Urinary bladder (tissue), 4 donors: ENCODE measurements around the gene ELFN2. TPM values are rescaled to one million over a fixed set of nuclear protein-coding genes. Genes with fewer than 3 reads are reported as not detected.
"Not testable (repeated sequence)": the region's sequence is repeated elsewhere in the genome, so short reads cannot be mapped to it uniquely, and the experiment has no call there.

Source experiments
- DNase-seq: peaks from one replicate; pipeline ENCODE4 v3.0.0-alpha.2; 2015; ENCODE audit errors: extremely low spot score
- H3K27ac ChIP-seq: one replicate; pipeline ENCODE4 v1.5.1; 2013; ENCODE audit warnings: low read depth, mild to moderate bottlenecking, moderate library complexity
- H3K36me3 ChIP-seq: one replicate; pipeline ENCODE4 v1.6.1; 2013; ENCODE audit warnings: mild to moderate bottlenecking, moderate library complexity; ENCODE audit not compliant: insufficient read depth
- H3K4me1 ChIP-seq: one replicate; pipeline ENCODE4 v1.6.1; 2013; ENCODE audit warnings: mild to moderate bottlenecking, moderate library complexity; ENCODE audit not compliant: insufficient read depth
- H3K4me3 ChIP-seq: one replicate; pipeline ENCODE4 v1.5.1; 2013; ENCODE audit warnings: low read depth, low read length
- WGBS: extraction: QIAGEN DNeasy Blood & Tissue Kit; methylation state at CpG from one replicate; pipeline ENCODE4 v1.1.7; 2013; 5-methylcytosine and 5-hydroxymethylcytosine counted together
- polyA plus RNA-seq: library from polyadenylated mRNA; stranded (reverse); fragments of 200-250 nt; gene quantifications from one replicate; pipeline ENCODE4 v1.2.3, GENCODE V29; 2013
- total RNA-seq: library from RNA; depleted of rRNA; stranded (reverse); fragments of >200 nt; gene quantifications from one replicate; pipeline ENCODE4 v1.2.3, GENCODE V29; 2014
- donor health status: healthy with polysubstance abuse.
- donor health status: healthy.

The ELFN2 gene
- total and polyA plus RNA-seq, 2 donors = 0.05 to 0.21 TPM

- no peak for DNase-seq
- Histone ChIP-seq H3K4me1 (no peaks in the 10 kb centered on the region), H3K36me3 (no peaks in the 10 kb centered on the region), H3K4me3 (no peak overlapping the region), H3K27ac (no peak overlapping the region)
- WGBS = 85% methylated on average over 11 of the region's 11 CpGs
Measured at GRCh38 chr22:37404091-37404490, 23.2 kb downstream of the ELFN2 start.

GRCh38 chr22:37403267-37403960 lies 23.9 kb downstream of the ELFN2 start:
- H3K4me1 ChIP-seq = no peaks in the 10 kb centered on the region
- H3K4me3 ChIP-seq = no peak overlapping the region
- H3K36me3 ChIP-seq = no peaks in the 10 kb centered on the region
- DNase-seq = no peak
- 51% methylated on average over 26 of the region's 26 CpGs for WGBS
- H3K27ac ChIP-seq = no peak overlapping the region

- H3K4me1 ChIP-seq = no peaks in the 10 kb centered on the region
- 68% methylated on average over 10 of the region's 10 CpGs for WGBS
- H3K36me3 ChIP-seq = no peaks in the 10 kb centered on the region
- H3K27ac ChIP-seq = no peak overlapping the region
- H3K4me3 ChIP-seq = no peak overlapping the region
- no peak for DNase-seq
Measured at GRCh38 chr22:37402184-37402506, 25.1 kb downstream of the ELFN2 start.

- Histone ChIP-seq H3K27ac (no peak overlapping the region), H3K4me1 (no peaks in the 10 kb centered on the region), H3K36me3 (no peaks in the 10 kb centered on the region), H3K4me3 (no peak overlapping the region)
- DNase-seq = peak; percentile 59
- 33% methylated on average over 14 of the region's 14 CpGs for WGBS
Measured at GRCh38 chr22:37401401-37402183, 25.7 kb downstream of the ELFN2 start.

- DNase-seq = no peak
- Histone ChIP-seq H3K4me1 (no peaks in the 10 kb centered on the region), H3K27ac (no peak overlapping the region), H3K4me3 (no peak overlapping the region), H3K36me3 (no peaks in the 10 kb centered on the region)
- WGBS = 68% methylated on average over 11 of the region's 11 CpGs
Measured at GRCh38 chr22:37400719-37401118, 26.6 kb downstream of the ELFN2 start.

- H3K36me3 ChIP-seq, H3K27ac ChIP-seq, H3K4me3 ChIP-seq, DNase-seq, H3K4me1 ChIP-seq: not testable (repeated sequence)
- 94% methylated on average over 19 of the region's 19 CpGs for WGBS
Measured at GRCh38 chr22:37399457-37399856, 27.8 kb downstream of the ELFN2 start.

- no peaks in the 10 kb centered on the region for H3K36me3 ChIP-seq
- H3K4me1 ChIP-seq = no peaks in the 10 kb centered on the region
- WGBS = 67% methylated on average over 10 of the region's 10 CpGs
- DNase-seq = no peak
- no peak overlapping the region for H3K4me3 ChIP-seq
- H3K27ac ChIP-seq = no peak overlapping the region
Measured at GRCh38 chr22:37397226-37397625, 30.1 kb downstream of the ELFN2 start.

GRCh38 chr22:37396488-37397084 lies 30.7 kb downstream of the ELFN2 start:
- 82% methylated on average over 11 of the region's 11 CpGs for WGBS
- no peak overlapping the region for H3K4me3 ChIP-seq

GRCh38 chr22:37394341-37394740 lies 32.9 kb downstream of the ELFN2 start:
- Histone ChIP-seq H3K4me3 (no peak overlapping the region), H3K4me1 (no peaks in the 10 kb centered on the region), H3K27ac (no peak overlapping the region), H3K36me3 (no peaks in the 10 kb centered on the region)
- DNase-seq = no peak
- 69% methylated on average over 20 of the region's 20 CpGs for WGBS

More at GRCh38 chr22:37396488-37397084, 30.7 kb downstream of the ELFN2 start:
- Histone ChIP-seq H3K27ac (no peak overlapping the region), H3K4me1 (no peaks in the 10 kb centered on the region), H3K36me3 (no peaks in the 10 kb centered on the region)
- DNase-seq = no peak

- Histone ChIP-seq H3K4me3 (no peak overlapping the region), H3K4me1 (no peaks in the 10 kb centered on the region), H3K27ac (no peak overlapping the region), H3K36me3 (no peaks in the 10 kb centered on the region)
- 95% methylated on average over 12 of the region's 12 CpGs for WGBS
- no peak for DNase-seq
Measured at GRCh38 chr22:37393746-37394145, 33.5 kb downstream of the ELFN2 start.

GRCh38 chr22:37392721-37393328 lies 34.5 kb downstream of the ELFN2 start:
- Histone ChIP-seq H3K4me3 (no peak overlapping the region), H3K4me1 (no peaks in the 10 kb centered on the region), H3K36me3 (no peaks in the 10 kb centered on the region), H3K27ac (no peak overlapping the region)
- WGBS = 91% methylated on average over 10 of the region's 10 CpGs
- no peak for DNase-seq

GRCh38 chr22:37391702-37392101 lies 35.6 kb downstream of the ELFN2 start:
- Histone ChIP-seq H3K4me3 (no peak overlapping the region), H3K27ac (no peak overlapping the region), H3K36me3 (no peaks in the 10 kb centered on the region), H3K4me1 (no peaks in the 10 kb centered on the region)
- no peak for DNase-seq
- WGBS = 85% methylated on average over 7 of the region's 7 CpGs

- Histone ChIP-seq H3K27ac (no peak overlapping the region), H3K36me3 (no peaks in the 10 kb centered on the region), H3K4me3 (no peak overlapping the region), H3K4me1 (no peaks in the 10 kb centered on the region)
- 92% methylated on average over 6 of the region's 6 CpGs for WGBS
- no peak for DNase-seq
Measured at GRCh38 chr22:37390075-37390474, 37.2 kb downstream of the ELFN2 start.

GRCh38 chr22:37388538-37388937 lies 38.7 kb downstream of the ELFN2 start:
- Histone ChIP-seq H3K36me3 (no peaks in the 10 kb centered on the region), H3K4me1 (no peaks in the 10 kb centered on the region), H3K27ac (no peak overlapping the region), H3K4me3 (no peak overlapping the region)
- DNase-seq = no peak
- 87% methylated on average over 4 of the region's 4 CpGs for WGBS
